Measurements from ENCODE around the gene CCDC102A. TPM values are rescaled to one million over a fixed set of nuclear protein-coding genes. Genes with fewer than 3 reads are reported as not detected.

CCDC102A gene
- total RNA-seq, 5 donors from 2014 or later (not counting 1 experiment from before 2014, with no cell fraction given): 6.1 to 11.2 (median 6.6) TPM

- ChIA-PET POLR2A (no interaction called here), CTCF (no interaction called here)
- H3K27ac Mint-ChIP-seq: no peak overlapping the region
- no peaks in the 10 kb centered on the region for H3K36me3 Mint-ChIP-seq
- no peak overlapping the region for H3K27ac ChIP-seq (ENCODE audit: low read length)
- H3K9me3 ChIP-seq: no peaks in the 10 kb centered on the region
- no peak overlapping the region for H3K4me3 Mint-ChIP-seq
- peaks cover 0 to 3% of the 10 kb centered on the region in 2 experiments for H3K27me3 ChIP-seq (replicated peaks in 1 of 2; ENCODE audit: control insufficient read depth in 2 of 2, extremely low read depth in 1 of 2, insufficient read depth in 2 of 2, low read length in 1 of 2)
- H3K4me1 Mint-ChIP-seq: peaks cover 20 to 29% (median 24%) of the 10 kb centered on the region in 3 donors
- H3K4me3 ChIP-seq (ENCODE audit: control insufficient read depth in 1 of 2, extremely low read depth in 1 of 2, low read length in 1 of 2): no peak overlapping the region
- no peaks in the 10 kb centered on the region for H3K27me3 Mint-ChIP-seq
- 85% methylated on average over 6 of the region's 6 CpGs for WGBS (ENCODE audit: insufficient coverage)
- ATAC-seq (replicated peaks in 1 of 4) (no peak), DNase-seq (no peak)
- H3K4me1 ChIP-seq (ENCODE audit: control insufficient read depth in 1 of 2, extremely low read depth in 1 of 2, insufficient read depth in 2 of 2, low read length in 2 of 2): peaks cover 4 to 30% of the 10 kb centered on the region in 2 experiments
- no peaks in the 10 kb centered on the region for H3K36me3 ChIP-seq (ENCODE audit: control insufficient read depth in 2 of 2, extremely low read depth in 1 of 2, insufficient read depth in 1 of 2, low read length in 1 of 2)
- no peaks in the 10 kb centered on the region for H3K9me3 Mint-ChIP-seq
Measured at GRCh38 chr16:57480754-57481230, 55.6 kb downstream of the CCDC102A start.

GRCh38 chr16:57479976-57480753 lies 56.2 kb downstream of the CCDC102A start:
- H3K27ac ChIP-seq (ENCODE audit: low read length): no peak overlapping the region
- H3K4me3 Mint-ChIP-seq: no peak overlapping the region

GRCh38 chr16:57479205-57479975 lies 57.0 kb downstream of the CCDC102A start:
- ChIA-PET CTCF (no interaction called here), POLR2A (interaction anchor here in 1 of 2 donors (0.6 kb wide), 1 partner anchor 48 kb away, joined by 3 read pairs; no protein-coding TSS in a partner anchor)
- ATAC-seq (replicated peaks in 1 of 4): no peak
- DNase-seq: no peak
- Histone ChIP-seq H3K4me3 (ENCODE audit: control insufficient read depth in 1 of 2, extremely low read depth in 1 of 2, low read length in 1 of 2) (no peak overlapping the region), H3K27ac (ENCODE audit: low read length) (no peak overlapping the region), H3K4me1 (ENCODE audit: control insufficient read depth in 1 of 2, extremely low read depth in 1 of 2, insufficient read depth in 2 of 2, low read length in 2 of 2) (peaks cover 4 to 23% of the 10 kb centered on the region in 2 experiments), H3K9me3 (no peaks in the 10 kb centered on the region), H3K27me3 (replicated peaks in 1 of 2; ENCODE audit: control insufficient read depth in 2 of 2, extremely low read depth in 1 of 2, insufficient read depth in 2 of 2, low read length in 1 of 2) (no peaks in the 10 kb centered on the region), H3K36me3 (ENCODE audit: control insufficient read depth in 2 of 2, extremely low read depth in 1 of 2, insufficient read depth in 1 of 2, low read length in 1 of 2) (no peaks in the 10 kb centered on the region)
- H3K4me3 Mint-ChIP-seq: no peak overlapping the region
- peak overlapping the region in 1 of 2 donors; percentile 28 for H3K27ac Mint-ChIP-seq
- no peaks in the 10 kb centered on the region for H3K27me3 Mint-ChIP-seq
- no peaks in the 10 kb centered on the region for H3K9me3 Mint-ChIP-seq
- H3K36me3 Mint-ChIP-seq: no peaks in the 10 kb centered on the region
- peaks cover 13 to 19% (median 13%) of the 10 kb centered on the region in 3 donors for H3K4me1 Mint-ChIP-seq
- 80% methylated on average over 25 of the region's 36 CpGs for WGBS (ENCODE audit: insufficient coverage)

More at GRCh38 chr16:57479976-57480753, 56.2 kb downstream of the CCDC102A start:
- WGBS (ENCODE audit: insufficient coverage): 90% methylated on average over 12 of the region's 15 CpGs
- no peaks in the 10 kb centered on the region for H3K36me3 Mint-ChIP-seq
- peaks cover 16 to 22% (median 21%) of the 10 kb centered on the region in 3 donors for H3K4me1 Mint-ChIP-seq
- no peaks in the 10 kb centered on the region for H3K27me3 Mint-ChIP-seq
- no peak overlapping the region for H3K27ac Mint-ChIP-seq
- H3K4me3 ChIP-seq (ENCODE audit: control insufficient read depth in 1 of 2, extremely low read depth in 1 of 2, low read length in 1 of 2): no peak overlapping the region
- ChIA-PET POLR2A (no interaction called here), CTCF (no interaction called here)
- H3K27me3 ChIP-seq (replicated peaks in 1 of 2; ENCODE audit: control insufficient read depth in 2 of 2, extremely low read depth in 1 of 2, insufficient read depth in 2 of 2, low read length in 1 of 2): no peaks in the 10 kb centered on the region
- no peaks in the 10 kb centered on the region for H3K9me3 Mint-ChIP-seq
- DNase-seq: no peak
- no peaks in the 10 kb centered on the region for H3K36me3 ChIP-seq (ENCODE audit: control insufficient read depth in 2 of 2, extremely low read depth in 1 of 2, insufficient read depth in 1 of 2, low read length in 1 of 2)
- H3K9me3 ChIP-seq: no peaks in the 10 kb centered on the region
- peaks cover 4 to 30% of the 10 kb centered on the region in 2 experiments for H3K4me1 ChIP-seq (ENCODE audit: control insufficient read depth in 1 of 2, extremely low read depth in 1 of 2, insufficient read depth in 2 of 2, low read length in 2 of 2)
- ATAC-seq (replicated peaks in 1 of 4): no peak

GRCh38 chr16:57478396-57479204 lies 57.8 kb downstream of the CCDC102A start:
- H3K36me3 ChIP-seq (ENCODE audit: control insufficient read depth in 2 of 2, extremely low read depth in 1 of 2, insufficient read depth in 1 of 2, low read length in 1 of 2): no peaks in the 10 kb centered on the region
- H3K4me3 ChIP-seq (ENCODE audit: control insufficient read depth in 1 of 2, extremely low read depth in 1 of 2, low read length in 1 of 2): no peak overlapping the region
- ATAC-seq (replicated peaks in 1 of 4) (no peak), DNase-seq (no peak)
- no peaks in the 10 kb centered on the region for H3K9me3 ChIP-seq
- ChIA-PET CTCF (interaction anchor here in 1 of 2 donors (1.0 kb wide), 1 partner anchor 41 kb away, joined by 3 read pairs; no protein-coding TSS in a partner anchor), POLR2A (interaction anchor here in 1 of 2 donors (0.6 kb wide), 1 partner anchor 47 kb away, joined by 3 read pairs; no protein-coding TSS in a partner anchor)
- Mint-ChIP-seq H3K27me3 (no peaks in the 10 kb centered on the region), H3K4me1 (peaks cover 12 to 19% (median 13%) of the 10 kb centered on the region in 3 donors), H3K27ac (no peak overlapping the region), H3K4me3 (no peak overlapping the region), H3K9me3 (no peaks in the 10 kb centered on the region), H3K36me3 (no peaks in the 10 kb centered on the region)
- 71% methylated on average over 9 of the region's 15 CpGs for WGBS (ENCODE audit: insufficient coverage)
- no peak overlapping the region for H3K27ac ChIP-seq (ENCODE audit: low read length)
- H3K27me3 ChIP-seq (replicated peaks in 1 of 2; ENCODE audit: control insufficient read depth in 2 of 2, extremely low read depth in 1 of 2, insufficient read depth in 2 of 2, low read length in 1 of 2): no peaks in the 10 kb centered on the region
- H3K4me1 ChIP-seq (ENCODE audit: control insufficient read depth in 1 of 2, extremely low read depth in 1 of 2, insufficient read depth in 2 of 2, low read length in 2 of 2): peaks cover 4 to 23% of the 10 kb centered on the region in 2 experiments

DNA sequence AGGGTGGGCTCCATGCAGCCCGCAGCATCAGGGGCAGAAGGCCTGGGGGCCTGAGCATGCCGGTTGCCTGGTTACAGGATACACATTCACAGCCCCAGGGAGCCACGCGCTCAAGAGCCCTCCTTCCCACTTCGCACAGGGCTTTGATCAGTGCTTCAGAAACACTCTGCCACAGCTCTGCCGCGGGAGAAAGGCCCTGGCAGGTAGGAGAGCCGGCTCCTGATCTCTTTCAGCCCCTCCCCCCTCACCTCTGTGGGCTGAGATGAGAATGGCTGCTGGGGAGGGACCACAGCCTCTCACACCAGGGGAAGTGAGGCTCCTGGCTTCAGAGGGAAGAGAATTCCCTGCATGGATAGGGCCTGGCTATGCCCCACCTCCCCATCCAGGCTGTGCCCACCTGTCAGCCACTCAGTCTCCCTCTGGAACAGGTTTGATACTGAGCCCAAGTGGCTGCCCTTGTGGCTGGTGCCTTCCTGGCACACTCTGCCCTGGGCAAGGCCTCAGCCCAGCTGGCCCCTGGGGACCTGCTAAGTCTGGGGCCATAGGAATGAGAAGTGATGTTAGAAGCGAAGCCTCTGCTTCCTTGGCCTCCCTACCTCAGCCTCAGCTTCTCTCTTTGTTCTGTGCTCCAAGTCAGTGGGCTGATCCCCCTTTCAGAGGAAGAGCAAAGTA lies 58.7 kb downstream of the CCDC102A start:
- no peaks in the 10 kb centered on the region for H3K9me3 Mint-ChIP-seq
- Histone ChIP-seq H3K36me3 (ENCODE audit: control insufficient read depth in 2 of 2, extremely low read depth in 1 of 2, insufficient read depth in 1 of 2, low read length in 1 of 2) (peaks cover 0 to 3% of the 10 kb centered on the region in 2 donors), H3K9me3 (no peaks in the 10 kb centered on the region), H3K4me1 (ENCODE audit: control insufficient read depth in 1 of 2, extremely low read depth in 1 of 2, insufficient read depth in 2 of 2, low read length in 2 of 2) (peaks cover 4 to 23% of the 10 kb centered on the region in 2 experiments), H3K27me3 (replicated peaks in 1 of 2; ENCODE audit: control insufficient read depth in 2 of 2, extremely low read depth in 1 of 2, insufficient read depth in 2 of 2, low read length in 1 of 2) (no peaks in the 10 kb centered on the region), H3K4me3 (ENCODE audit: control insufficient read depth in 1 of 2, extremely low read depth in 1 of 2, low read length in 1 of 2) (no peak overlapping the region), H3K27ac (ENCODE audit: low read length) (no peak overlapping the region)
- DNase-seq (no peak), ATAC-seq (replicated peaks in 1 of 4) (no peak)
- no peaks in the 10 kb centered on the region for H3K27me3 Mint-ChIP-seq
- ChIA-PET CTCF (interaction anchor here in 1 of 2 donors (0.6 to 1.0 kb wide), 2 partner anchors 42 to 608 kb away, joined by 3 read pairs; no protein-coding TSS in a partner anchor), POLR2A (no interaction called here)
- no peak overlapping the region for H3K4me3 Mint-ChIP-seq
- H3K27ac Mint-ChIP-seq: no peak overlapping the region
- 100% methylated on average over 2 of the region's 9 CpGs for WGBS (ENCODE audit: insufficient coverage)
- H3K36me3 Mint-ChIP-seq: no peaks in the 10 kb centered on the region
- H3K4me1 Mint-ChIP-seq: peaks cover 12 to 19% (median 13%) of the 10 kb centered on the region in 3 donors
